Measurements from ENCODE around the gene ADSL.

ADSL gene

DNA sequence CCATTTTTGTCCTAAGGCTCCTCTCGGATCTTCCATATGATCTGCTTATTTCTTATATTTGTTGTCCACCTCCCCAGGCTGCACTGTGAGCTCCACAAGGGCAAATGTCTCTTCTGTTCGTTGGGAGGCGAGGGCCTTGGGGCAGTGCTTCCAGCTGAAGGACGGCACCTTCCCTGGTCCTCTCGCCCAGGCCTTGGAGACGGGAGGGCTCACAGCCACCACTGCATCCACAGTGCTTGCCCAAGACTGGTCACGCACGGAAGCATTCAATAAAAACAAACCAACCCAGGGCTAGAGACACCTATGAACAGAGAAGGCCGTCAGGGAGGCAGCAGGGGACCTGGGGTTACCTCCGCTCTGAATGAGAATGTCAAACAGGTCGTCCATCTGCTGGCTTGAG lies 70.3 kb downstream of the ADSL start:
- TF ChIP-seq, protein P1, sequence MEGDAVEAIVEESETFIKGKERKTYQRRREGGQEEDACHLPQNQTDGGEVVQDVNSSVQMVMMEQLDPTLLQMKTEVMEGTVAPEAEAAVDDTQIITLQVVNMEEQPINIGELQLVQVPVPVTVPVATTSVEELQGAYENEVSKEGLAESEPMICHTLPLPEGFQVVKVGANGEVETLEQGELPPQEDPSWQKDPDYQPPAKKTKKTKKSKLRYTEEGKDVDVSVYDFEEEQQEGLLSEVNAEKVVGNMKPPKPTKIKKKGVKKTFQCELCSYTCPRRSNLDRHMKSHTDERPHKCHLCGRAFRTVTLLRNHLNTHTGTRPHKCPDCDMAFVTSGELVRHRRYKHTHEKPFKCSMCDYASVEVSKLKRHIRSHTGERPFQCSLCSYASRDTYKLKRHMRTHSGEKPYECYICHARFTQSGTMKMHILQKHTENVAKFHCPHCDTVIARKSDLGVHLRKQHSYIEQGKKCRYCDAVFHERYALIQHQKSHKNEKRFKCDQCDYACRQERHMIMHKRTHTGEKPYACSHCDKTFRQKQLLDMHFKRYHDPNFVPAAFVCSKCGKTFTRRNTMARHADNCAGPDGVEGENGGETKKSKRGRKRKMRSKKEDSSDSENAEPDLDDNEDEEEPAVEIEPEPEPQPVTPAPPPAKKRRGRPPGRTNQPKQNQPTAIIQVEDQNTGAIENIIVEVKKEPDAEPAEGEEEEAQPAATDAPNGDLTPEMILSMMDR (IDR thresholded peaks at IDR 0.05) = no peak

GRCh38 chr22:40417041-40417440 lies 70.7 kb downstream of the ADSL start:
- TF ChIP-seq, protein P1 (IDR thresholded peaks at IDR 0.05) = no peak

DNA sequence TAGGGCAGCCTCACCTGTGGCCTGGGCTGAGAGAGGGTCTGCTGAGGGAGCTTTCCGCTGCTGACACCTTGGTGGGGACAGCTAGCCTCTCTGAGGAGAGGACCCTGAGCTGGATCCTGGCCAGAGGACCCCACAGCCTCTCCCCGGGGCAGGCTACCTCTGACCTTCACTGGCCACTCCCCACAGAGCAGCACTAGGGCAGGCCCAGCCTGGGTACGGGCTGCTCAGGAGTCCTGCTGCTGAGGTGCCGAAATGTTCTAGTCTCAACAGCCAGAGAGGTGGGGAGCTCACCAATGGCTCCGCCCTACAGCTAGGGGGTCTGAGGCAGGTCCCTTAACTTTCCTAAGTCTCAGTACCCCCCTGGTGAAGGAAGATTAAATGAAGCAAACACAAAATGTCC lies 71.6 kb downstream of the ADSL start:
- TF ChIP-seq, protein P1 (IDR thresholded peaks at IDR 0.05) = no peak

- TF ChIP-seq, protein P1 (IDR thresholded peaks at IDR 0.05) = no peak
Measured at GRCh38 chr22:40418366-40419201, 72.3 kb downstream of the ADSL start.

DNA sequence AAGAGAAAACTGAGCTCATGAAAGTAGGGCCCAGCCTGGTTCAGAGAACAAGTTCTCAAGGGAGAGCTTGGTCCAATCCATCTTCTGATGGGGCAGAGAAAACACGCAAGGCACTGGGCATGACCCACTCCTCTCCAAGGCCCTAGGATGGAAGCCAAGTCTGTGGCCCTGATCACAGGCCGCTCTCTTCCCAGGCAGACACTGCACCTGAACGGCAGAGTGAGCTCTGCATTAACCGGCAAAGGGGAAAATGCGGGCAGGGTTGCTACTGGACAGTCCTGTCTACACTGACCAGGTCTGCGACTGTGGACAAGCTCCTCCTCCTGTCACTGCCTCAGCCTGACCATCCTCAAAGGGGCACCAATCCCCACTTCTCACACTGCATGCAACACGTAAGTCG lies 73.4 kb downstream of the ADSL start:
- TF ChIP-seq, protein P1 (IDR thresholded peaks at IDR 0.05) = no peak

DNA sequence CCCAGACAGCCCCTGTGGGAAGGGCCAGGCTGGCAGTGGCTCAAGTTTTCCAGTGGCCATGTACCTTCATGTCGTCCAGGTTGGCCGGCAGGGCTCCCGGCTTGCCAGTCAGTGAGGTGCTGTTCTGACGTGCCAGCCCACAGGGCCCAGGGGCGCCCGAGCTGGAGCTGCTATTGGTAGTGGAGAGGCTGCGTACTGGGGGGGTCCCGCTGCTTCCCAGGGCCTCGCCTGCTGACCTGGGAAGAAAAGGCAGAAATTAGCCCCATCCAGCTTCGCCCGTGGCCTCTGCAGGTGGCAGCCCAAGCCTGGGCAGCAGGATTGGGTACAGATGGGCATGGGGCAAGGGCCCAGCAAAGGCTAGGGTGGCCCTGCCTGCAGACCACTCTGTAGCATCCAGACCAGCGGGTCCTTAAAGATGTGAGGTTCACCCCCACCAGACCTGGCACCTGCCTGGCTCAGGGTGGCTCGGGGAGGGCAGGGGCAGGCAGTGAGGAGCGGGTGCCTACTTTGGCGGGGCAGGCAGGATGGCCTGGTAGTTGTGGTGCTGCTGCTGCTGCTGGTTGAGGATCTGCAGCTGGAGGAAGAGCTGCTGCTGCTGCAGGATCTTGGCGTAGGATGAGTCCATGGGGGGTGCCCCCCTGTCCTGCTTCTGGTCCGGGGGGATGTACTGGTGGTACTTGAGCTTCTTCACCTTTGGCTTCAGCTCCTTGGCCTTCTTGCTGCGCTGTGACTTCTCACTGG lies 74.2 kb downstream of the ADSL start:
- TF ChIP-seq, protein P1 (IDR thresholded peaks at IDR 0.05) = no peak

- TF ChIP-seq, protein P1 (IDR thresholded peaks at IDR 0.05) = no peak
Measured at GRCh38 chr22:40421082-40421350, 74.7 kb downstream of the ADSL start.
